LHCN-M2 (cell line): Measurements from ENCODE around the gene TRHDE. TPM values are rescaled to one million over a fixed set of nuclear protein-coding genes. Genes with fewer than 3 reads are reported as not detected.
"Not testable (repeated sequence)": the region's sequence is repeated elsewhere in the genome, so short reads cannot be mapped to it uniquely, and the experiment has no call there.

ENCODE experiments used
- DNase-seq: peaks from one replicate; pipeline ENCODE4 v3.0.0-alpha.2; 2012; ENCODE audit warnings: low read depth
- total RNA-seq: library from RNA; depleted of rRNA; stranded (reverse); fragments of >200 nt; gene quantifications from 2 replicates; pipeline ENCODE4 v1.2.3, GENCODE V29; 2014

TRHDE gene
- total RNA-seq, 1 experiment from 2014 or later: not detected

DNA sequence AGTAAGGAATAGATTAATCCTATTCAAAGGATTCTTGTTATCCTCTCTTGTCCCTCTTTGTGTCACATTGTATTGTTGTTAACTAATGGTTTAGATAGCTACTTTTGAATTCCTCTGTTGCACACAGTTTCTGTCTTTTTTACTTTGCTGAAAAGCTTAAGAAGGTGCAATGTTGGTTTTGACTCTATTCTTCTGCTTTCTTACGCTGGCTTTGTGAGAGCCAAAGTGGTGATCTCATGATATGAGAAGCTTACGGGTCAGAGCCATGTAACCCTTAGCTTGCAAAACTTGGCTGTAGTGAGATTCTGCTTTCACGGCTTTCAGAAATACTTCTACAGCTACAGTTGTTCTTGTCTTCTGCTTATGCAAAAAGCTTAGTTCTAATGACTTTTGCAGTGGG lies 239.7 kb downstream of the TRHDE start:
- DNase-seq: no peak

DNA sequence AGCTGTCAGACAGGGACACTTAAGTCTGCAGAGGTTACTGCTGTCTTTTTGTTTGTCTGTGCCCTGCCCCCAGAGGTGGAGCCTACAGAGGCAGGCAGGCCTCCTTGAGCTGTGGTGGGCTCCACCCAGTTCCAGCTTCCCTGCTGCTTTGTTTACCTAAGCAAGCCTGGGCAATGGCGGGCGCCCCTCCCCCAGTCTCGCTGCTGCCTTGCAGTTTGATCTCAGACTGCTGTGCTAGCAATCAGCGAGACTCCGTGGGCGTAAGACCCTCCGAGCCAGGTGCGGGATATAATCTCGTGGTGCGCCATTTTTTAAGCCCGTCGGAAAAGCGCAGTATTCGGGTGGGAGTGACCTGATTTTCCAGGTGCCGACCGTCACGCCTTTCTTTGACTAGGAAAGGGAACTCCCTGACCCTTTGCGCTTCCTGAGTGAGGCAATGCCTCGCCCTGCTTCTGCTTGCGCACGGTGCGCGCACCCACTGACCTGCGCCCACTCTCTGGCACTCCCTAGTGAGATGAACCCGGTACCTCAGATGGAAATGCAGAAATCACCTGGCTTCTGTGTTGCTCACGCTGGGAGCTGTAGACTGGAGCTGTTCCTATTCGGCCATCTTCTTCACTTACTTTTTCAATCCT lies 248.0 kb downstream of the TRHDE start:
- DNase-seq: not testable (repeated sequence)

DNA sequence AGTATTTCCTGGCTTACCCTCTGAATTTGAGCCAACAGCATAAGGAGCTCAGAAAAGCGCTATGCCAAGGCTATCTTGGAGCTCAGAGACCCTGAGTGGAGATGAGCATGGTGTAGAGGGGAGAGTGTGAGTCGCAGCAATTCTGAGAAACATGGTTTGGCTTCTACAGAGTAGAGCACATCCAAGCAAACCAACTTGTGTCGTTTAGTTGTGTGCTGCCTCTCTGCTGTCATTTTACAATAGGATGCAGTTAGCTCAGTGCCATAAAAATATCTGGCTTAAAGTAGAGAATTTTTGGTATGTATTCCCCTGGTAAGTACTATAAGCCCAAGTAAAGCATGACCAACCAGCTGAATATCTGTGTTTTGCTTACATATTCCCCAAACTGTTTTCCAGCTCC lies 249.2 kb downstream of the TRHDE start:
- no peak for DNase-seq

DNA sequence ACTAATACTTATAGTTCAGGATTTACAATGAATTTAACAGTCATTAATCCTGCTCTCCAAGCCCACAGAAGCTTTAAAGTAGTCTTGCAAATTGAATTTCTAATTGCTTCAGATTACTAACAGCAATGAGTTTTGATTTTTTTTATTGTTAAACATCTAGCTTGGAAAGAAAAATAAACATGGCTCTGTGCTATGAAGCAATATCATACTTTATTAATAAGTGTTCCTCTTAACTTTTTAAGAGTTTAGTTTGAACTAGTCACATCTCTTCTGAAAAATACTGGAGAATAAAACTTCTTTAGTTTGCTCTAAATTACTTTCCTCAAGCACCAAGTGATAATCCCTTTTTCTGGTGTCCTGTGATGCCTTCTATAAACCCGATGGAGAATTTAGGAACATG lies 250.2 kb downstream of the TRHDE start:
- DNase-seq: no peak

DNA sequence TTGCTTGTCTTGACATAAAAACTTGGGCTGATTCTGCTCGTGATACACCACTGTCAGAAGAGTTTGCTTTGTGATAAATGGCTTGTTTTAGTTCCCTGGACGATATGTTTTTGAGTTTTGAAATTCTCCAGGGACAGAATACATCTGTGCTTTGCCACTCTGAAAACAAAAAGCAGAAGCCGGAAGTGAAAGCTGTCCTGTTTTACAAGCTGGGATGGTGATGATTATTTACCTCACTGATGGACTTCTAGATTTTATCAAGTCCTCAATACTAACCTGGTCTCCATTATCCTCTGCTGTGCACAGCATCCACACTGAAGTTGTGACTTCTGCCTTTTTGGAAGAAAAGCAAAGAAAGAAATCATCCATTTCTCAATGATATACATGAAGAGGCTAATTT lies 251.6 kb downstream of the TRHDE start:
- no peak for DNase-seq

- DNase-seq: no peak
Observed at GRCh38 chr12:72535212-72535990, 263.2 kb downstream of the TRHDE start.

- no peak for DNase-seq
Observed at GRCh38 chr12:72540811-72541210, 268.6 kb downstream of the TRHDE start.

DNA sequence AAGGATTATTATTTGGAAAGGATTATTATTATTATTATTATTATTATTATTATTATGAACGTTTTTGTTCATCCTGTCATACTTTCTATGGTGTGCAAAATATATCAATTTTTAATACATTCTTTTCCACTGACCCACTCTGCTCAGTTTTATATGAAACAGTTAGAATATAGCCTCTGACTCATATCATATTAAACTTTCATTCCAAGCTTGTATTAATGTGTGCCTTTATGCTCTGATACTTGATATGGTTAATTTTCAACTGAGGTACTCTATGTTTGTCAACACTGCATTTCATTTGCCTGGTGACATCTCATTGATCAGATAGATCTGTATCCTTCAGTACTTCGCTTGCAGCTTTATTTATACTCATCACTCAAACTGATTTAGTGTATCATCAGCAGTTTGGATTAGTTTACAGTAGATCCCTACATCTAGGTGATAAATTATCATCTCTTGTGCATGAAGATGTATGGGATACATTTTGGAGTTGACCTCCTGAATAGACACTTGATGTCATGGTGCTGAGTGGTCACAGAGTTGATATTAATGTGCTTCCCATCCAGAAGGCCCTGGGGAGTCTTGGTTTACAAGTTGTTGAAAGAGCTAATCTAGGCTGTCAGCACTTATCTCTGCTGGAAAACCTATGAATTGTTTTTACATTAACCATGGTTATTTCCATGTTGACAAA lies 271.8 kb downstream of the TRHDE start:
- no peak for DNase-seq

GRCh38 chr12:72546106-72546505 lies 273.9 kb downstream of the TRHDE start:
- DNase-seq: no peak

- DNase-seq: no peak
Observed at GRCh38 chr12:72547573-72547972, 275.4 kb downstream of the TRHDE start.

- no peak for DNase-seq
Observed at GRCh38 chr12:72549184-72549583, 277.0 kb downstream of the TRHDE start.

DNA sequence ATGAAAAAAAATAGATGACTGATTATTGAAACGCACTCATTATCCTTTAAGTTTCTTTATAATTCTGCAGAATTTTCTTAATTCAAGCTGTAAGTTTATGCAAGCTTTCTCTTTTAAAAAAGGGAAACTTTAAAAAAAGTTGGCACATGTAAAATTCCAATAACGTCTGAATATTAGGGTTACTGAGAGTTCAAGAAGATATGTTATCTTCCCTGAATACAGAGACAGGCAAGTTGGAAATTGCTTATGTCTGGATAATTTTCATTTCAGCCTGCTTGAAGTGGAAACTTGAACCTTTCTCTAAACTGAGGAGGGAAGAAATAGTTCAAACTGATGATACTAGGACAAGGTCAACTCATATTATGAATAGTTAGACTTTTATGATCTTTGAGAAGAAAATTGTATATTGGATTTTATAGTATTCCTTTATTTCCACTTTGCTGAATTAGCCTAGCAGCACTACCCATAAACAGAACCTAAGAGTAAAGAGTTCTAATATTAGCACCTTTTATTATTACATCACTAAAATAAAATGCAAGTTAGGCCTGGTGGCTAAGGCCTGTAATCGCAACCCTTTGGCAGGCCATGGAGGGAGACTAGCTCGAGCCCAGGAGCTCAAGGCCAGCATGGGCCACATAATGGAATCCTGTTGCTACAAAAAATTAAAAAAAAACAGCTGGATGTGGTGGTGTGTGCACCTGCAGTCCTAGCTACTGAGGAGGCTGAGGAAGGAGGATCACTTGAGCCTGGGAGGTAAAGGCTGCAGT lies 288.0 kb downstream of the TRHDE start:
- DNase-seq: no peak

- no peak for DNase-seq
Observed at GRCh38 chr12:72570601-72571000, 298.4 kb downstream of the TRHDE start.

DNA sequence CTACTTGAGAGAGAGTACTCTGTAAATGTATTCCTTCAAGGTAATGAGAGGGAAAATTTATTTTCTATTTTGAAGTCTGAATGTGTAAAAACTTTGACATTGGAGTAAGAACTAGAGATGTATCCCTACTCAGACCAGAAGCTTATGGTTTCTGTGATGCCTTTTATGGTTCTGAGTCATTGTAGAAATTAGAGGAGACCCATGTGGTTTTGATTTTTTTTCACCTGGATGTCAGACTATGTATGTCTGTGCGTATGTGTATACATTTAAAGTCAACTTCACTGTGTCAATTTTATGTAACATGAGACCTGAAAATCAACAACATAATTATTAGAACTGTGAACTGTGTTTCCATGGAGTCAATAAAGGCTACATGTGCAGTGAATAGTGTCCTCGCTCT lies 302.0 kb downstream of the TRHDE start:
- DNase-seq: no peak

DNA sequence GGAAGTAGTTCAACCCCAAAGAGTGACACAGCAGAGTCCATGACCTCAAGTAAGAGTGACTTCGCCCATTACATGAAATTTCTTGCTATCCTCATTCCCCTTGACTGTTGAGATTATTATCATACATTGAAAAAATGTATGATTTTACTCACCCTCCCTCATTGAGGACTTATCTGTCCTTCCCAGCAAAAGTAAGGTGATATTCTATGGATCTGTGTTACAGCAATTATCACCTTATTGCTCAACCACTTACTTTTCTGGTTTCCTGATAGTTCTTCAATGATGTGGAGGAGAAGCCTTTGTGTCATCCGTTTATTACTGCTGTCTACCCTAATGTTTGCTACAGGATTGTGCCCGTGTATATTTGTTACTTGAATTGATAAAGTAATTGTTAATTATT lies 306.2 kb downstream of the TRHDE start:
- DNase-seq: no peak

GRCh38 chr12:72586456-72586855 lies 314.3 kb downstream of the TRHDE start:
- DNase-seq: no peak

DNA sequence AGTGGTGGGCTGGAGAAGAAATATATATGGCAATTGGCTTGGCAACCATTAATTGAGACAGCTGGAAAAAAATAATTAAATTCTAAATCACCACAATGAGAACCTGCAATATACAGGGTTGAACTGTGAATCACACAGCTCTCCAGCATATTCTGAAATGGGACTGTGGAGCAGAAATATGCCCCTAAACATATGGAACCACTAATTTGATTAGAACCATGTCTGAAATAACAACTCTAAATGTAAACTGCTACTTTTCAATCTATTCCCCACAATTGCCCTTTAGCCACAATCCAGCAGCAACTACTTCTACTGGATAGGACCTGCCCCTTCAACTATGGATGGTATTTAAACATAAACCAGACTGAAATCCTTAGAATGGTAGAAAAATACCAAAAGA lies 330.4 kb downstream of the TRHDE start:
- no peak for DNase-seq

GRCh38 chr12:72605975-72606374 lies 333.8 kb downstream of the TRHDE start:
- no peak for DNase-seq

GRCh38 chr12:72610342-72610741 lies 338.2 kb downstream of the TRHDE start:
- no peak for DNase-seq

DNA sequence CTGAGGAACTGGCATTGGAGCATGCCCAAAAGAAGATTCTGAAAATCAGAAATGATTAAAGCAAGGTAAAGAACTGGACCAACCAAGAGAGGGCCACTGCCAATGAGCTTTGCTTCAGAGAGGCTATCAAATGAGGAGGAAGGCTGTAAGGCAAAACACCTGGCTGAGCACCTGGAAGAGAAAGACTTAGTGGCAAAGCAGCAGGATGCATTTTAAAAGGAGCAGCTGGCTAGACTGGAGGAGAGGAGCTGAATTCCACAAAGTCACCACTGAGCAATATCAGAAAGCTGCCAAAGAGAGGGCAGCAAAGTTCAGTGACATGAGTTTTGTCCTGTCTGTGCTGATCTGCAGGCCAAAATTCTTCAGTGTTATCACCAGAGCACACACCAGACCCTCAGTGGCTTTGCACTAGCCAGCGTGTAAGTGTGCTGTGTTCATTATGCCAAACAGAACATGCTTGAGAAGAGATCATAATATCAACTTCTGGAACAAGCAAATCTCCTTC lies 338.7 kb downstream of the TRHDE start:
- no peak for DNase-seq

DNA sequence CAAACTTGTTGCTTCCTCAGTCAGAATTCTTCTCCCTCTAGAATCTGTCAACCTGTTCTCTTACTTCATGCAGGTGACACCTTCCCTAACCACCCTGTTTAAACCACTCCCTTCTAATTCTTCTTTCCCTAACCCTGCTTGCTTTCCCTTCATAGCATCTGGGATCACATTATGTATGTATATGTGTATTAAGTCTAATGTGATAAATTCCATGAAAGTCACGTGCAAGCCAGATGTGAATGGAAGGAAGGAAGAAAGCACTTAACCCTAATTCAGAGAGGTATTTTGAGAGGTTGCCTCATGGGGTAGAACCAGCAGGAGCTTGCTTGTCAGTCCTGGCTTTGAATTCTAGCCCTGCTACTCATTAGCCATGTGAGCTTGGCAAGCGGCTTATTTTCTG lies 340.0 kb downstream of the TRHDE start:
- DNase-seq: no peak

- DNase-seq: no peak
Observed at GRCh38 chr12:72618764-72619163, 346.6 kb downstream of the TRHDE start.
